Karpas-422 (cell line): ENCODE measurements around the gene HYCC1. TPM values are rescaled to one million over a fixed set of nuclear protein-coding genes. Genes with fewer than 3 reads are reported as not detected.
"Not testable (repeated sequence)": the region's sequence is repeated elsewhere in the genome, so short reads cannot be mapped to it uniquely, and the experiment has no call there.

Experiments
- DNase-seq: peaks from one replicate; pipeline ENCODE4 v3.0.0-alpha.2; 2015
- H2AFZ ChIP-seq: fragments of 200-600 bp; sonication (generic); 2 replicates; pipeline ENCODE4 v1.6.1; 2014; ENCODE audit warnings: antibody characterized with exemption, low read length, mixed read lengths
- H3K27ac ChIP-seq: fragments of 200-600 bp; sonication (generic); 2 replicates; pipeline ENCODE4 v1.5.1; 2014; ENCODE audit warnings: mild to moderate bottlenecking, low read length, moderate library complexity
- H3K27me3 ChIP-seq: fragments of 200-600 bp; sonication (generic); 2 replicates; pipeline ENCODE4 v1.6.1; 2014; ENCODE audit warnings: low read length, mixed read lengths
- H3K36me3 ChIP-seq: fragments of 200-600 bp; sonication (generic); 2 replicates; pipeline ENCODE4 v1.6.1; 2014; ENCODE audit warnings: low read length, mixed read lengths; ENCODE audit not compliant: insufficient read depth
- H3K4me1 ChIP-seq: fragments of 200-600 bp; sonication (generic); 2 replicates; pipeline ENCODE4 v1.6.1; 2014; ENCODE audit warnings: mild to moderate bottlenecking, low read length, mixed read lengths
- H3K4me2 ChIP-seq: fragments of 200-600 bp; sonication (generic); 2 replicates; pipeline ENCODE4 v1.6.1; 2014; ENCODE audit warnings: low read length, low read depth, mild to moderate bottlenecking; ENCODE audit not compliant: poor library complexity, severe bottlenecking
- H3K4me3 ChIP-seq: fragments of 200-600 bp; sonication (generic); 2 replicates; pipeline ENCODE4 v1.5.1; 2014; ENCODE audit warnings: mild to moderate bottlenecking, antibody characterized with exemption, low read length, mixed read lengths
- H3K79me2 ChIP-seq: fragments of 200-600 bp; sonication (generic); 2 replicates; pipeline ENCODE4 v1.6.1; 2014; ENCODE audit warnings: mild to moderate bottlenecking, low read length, mixed read lengths
- H3K9ac ChIP-seq: fragments of 200-600 bp; sonication (generic); 2 replicates; pipeline ENCODE4 v1.6.0; 2014; ENCODE audit warnings: low read length
- H3K9me2 ChIP-seq: fragments of 200-600 bp; sonication (generic), shearing (Covaris generic); replicated peaks from 2 replicates; pipeline ENCODE4 v1.6.0; 2014; ENCODE audit warnings: mild to moderate bottlenecking, low read length, moderate library complexity; ENCODE audit not compliant: insufficient read depth
- H3K9me3 ChIP-seq: fragments of 300-700, 200-600 bp; sonication (generic); 2 replicates; pipeline ENCODE4 v1.6.1; 2014; ENCODE audit warnings: low read length, mixed read lengths
- H4K20me1 ChIP-seq: fragments of 200-600 bp; sonication (generic); 2 replicates; pipeline ENCODE4 v1.6.1; 2014; ENCODE audit warnings: mild to moderate bottlenecking, antibody characterized with exemption, low read length, low read depth; ENCODE audit not compliant: insufficient read depth
- total RNA-seq: library from RNA; depleted of rRNA; stranded (reverse); fragments of >200 nt; shearing (Covaris generic); gene quantifications from 2 replicates; pipeline ENCODE4 v1.2.3, GENCODE V29; 2014; ENCODE audit warnings: low replicate concordance

The HYCC1 gene
- total RNA-seq, 1 experiment from 2014 or later, result 3.4 TPM

GRCh38 chr7:23044581-23044980, 30.7 kb upstream of the HYCC1 start:
- Histone ChIP-seq H3K4me2 (no peak overlapping the region), H2AFZ (no peak overlapping the region), H3K4me1 (no peaks in the 10 kb centered on the region), H3K4me3 (no peak overlapping the region), H3K27ac (no peak overlapping the region), H3K27me3 (no peaks in the 10 kb centered on the region), H4K20me1 (no peaks in the 10 kb centered on the region), H3K9me2 (no peaks in the 10 kb centered on the region), H3K9ac (no peak overlapping the region), H3K36me3 (no peaks in the 10 kb centered on the region), H3K79me2 (no peaks in the 10 kb centered on the region), H3K9me3 (no peaks in the 10 kb centered on the region)
- no peak for DNase-seq

GRCh38 chr7:23043441-23043840, 29.5 kb upstream of the HYCC1 start:
- Histone ChIP-seq H2AFZ (no peak overlapping the region), H4K20me1 (no peaks in the 10 kb centered on the region), H3K4me2 (no peak overlapping the region), H3K4me1 (no peaks in the 10 kb centered on the region), H3K79me2 (no peaks in the 10 kb centered on the region), H3K27me3 (no peaks in the 10 kb centered on the region), H3K9me3 (no peaks in the 10 kb centered on the region), H3K27ac (no peak overlapping the region), H3K9me2 (no peaks in the 10 kb centered on the region), H3K36me3 (no peaks in the 10 kb centered on the region), H3K4me3 (no peak overlapping the region), H3K9ac (no peak overlapping the region)
- no peak for DNase-seq

- not testable (repeated sequence) for DNase-seq, H3K27me3 ChIP-seq, H3K27ac ChIP-seq, H3K36me3 ChIP-seq, H3K4me1 ChIP-seq, H3K9me2 ChIP-seq, H2AFZ ChIP-seq, H3K9me3 ChIP-seq, H3K79me2 ChIP-seq, H3K4me3 ChIP-seq, H3K4me2 ChIP-seq, H4K20me1 ChIP-seq, H3K9ac ChIP-seq
Measured at GRCh38 chr7:23039674-23040073, 25.7 kb upstream of the HYCC1 start.

DNA sequence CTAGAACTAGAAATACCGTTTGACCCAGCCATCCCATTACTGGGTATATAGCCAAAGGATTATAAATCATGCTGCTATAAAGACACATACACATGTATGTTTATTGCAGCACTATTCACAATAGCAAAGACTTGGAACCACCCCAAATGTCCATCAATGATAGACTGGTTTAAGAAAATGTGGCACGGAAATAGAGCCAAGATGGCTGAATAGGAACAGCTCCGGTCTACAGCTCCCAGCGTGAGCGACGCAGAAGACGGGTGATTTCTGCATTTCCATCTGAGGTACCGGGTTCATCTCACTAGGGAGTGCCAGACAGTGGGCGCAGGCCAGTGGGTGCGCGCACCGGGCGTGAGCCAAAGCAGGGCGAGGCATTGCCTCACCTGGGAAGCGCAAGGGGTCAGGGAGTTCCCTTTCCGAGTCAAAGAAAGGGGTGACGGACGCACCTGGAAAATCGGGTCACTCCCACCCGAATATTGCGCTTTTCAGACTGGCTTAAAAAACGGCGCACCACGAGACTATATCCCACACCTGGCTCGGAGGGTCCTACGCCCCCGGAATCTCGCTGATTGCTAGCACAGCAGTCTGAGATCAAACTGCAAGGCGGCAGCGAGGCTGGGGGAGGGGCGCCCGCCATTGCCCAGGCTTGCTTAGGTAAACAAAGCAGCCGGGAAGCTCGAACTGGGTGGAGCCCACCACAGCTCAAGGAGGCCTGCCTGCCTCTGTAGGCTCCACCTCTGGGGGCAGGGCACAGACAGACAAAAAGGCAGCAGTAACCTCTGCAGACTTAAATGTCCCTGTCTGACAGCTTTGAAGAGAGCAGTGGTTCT, 21.8 kb upstream of the HYCC1 start:
- not testable (repeated sequence) for H2AFZ ChIP-seq, H3K27me3 ChIP-seq, H3K9me3 ChIP-seq, H3K4me3 ChIP-seq, H3K9me2 ChIP-seq, DNase-seq, H3K4me2 ChIP-seq, H3K36me3 ChIP-seq, H3K9ac ChIP-seq, H3K79me2 ChIP-seq, H4K20me1 ChIP-seq, H3K27ac ChIP-seq, H3K4me1 ChIP-seq

GRCh38 chr7:23027261-23027660, 13.3 kb upstream of the HYCC1 start:
- no peak overlapping the region for H3K9ac ChIP-seq
- H4K20me1 ChIP-seq, result no peaks in the 10 kb centered on the region
- DNase-seq, result no peak
- H2AFZ ChIP-seq, result no peak overlapping the region
- H3K36me3 ChIP-seq, result no peaks in the 10 kb centered on the region
- no peaks in the 10 kb centered on the region for H3K9me3 ChIP-seq
- no peaks in the 10 kb centered on the region for H3K79me2 ChIP-seq
- H3K27me3 ChIP-seq, result 0 out of 2 replicates have a peak, but pooled peaks cover 2% of the 10 kb centered on the region
- no peak overlapping the region for H3K27ac ChIP-seq
- no peak overlapping the region for H3K4me3 ChIP-seq
- no peaks in the 10 kb centered on the region for H3K9me2 ChIP-seq
- no peak overlapping the region for H3K4me2 ChIP-seq
- peaks cover 4% of the 10 kb centered on the region for H3K4me1 ChIP-seq

DNA sequence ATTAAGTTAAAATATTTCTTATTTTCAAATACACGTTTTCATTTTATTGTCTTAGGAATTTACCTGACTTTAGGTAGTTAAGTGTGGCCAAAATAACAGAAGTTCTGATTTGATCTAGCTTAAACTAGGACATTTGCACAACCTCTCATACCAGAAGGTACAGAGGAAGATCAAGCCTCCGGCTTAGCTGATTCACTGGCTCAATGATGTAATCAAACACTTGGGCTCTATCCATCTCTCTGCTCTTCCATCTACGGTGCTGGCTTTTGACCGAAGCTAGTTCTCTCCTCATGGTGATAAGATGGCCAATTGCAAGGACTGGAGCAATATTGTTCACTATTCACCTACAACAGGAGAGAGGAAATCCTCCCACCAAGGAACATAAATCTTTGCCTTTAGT, 12.2 kb upstream of the HYCC1 start:
- 0 out of 2 replicates have a peak, but pooled peaks cover 2% of the 10 kb centered on the region for H3K27me3 ChIP-seq
- no peaks in the 10 kb centered on the region for H3K79me2 ChIP-seq
- H3K36me3 ChIP-seq, result no peaks in the 10 kb centered on the region
- H3K9me3 ChIP-seq, result no peaks in the 10 kb centered on the region
- no peak overlapping the region for H3K4me3 ChIP-seq
- H3K27ac ChIP-seq, result no peak overlapping the region
- no peak overlapping the region for H2AFZ ChIP-seq
- no peak for DNase-seq
- H3K9ac ChIP-seq, result no peak overlapping the region
- H3K4me1 ChIP-seq, result peaks cover 9% of the 10 kb centered on the region
- H3K9me2 ChIP-seq, result no peaks in the 10 kb centered on the region
- no peaks in the 10 kb centered on the region for H4K20me1 ChIP-seq
- H3K4me2 ChIP-seq, result no peak overlapping the region

DNA sequence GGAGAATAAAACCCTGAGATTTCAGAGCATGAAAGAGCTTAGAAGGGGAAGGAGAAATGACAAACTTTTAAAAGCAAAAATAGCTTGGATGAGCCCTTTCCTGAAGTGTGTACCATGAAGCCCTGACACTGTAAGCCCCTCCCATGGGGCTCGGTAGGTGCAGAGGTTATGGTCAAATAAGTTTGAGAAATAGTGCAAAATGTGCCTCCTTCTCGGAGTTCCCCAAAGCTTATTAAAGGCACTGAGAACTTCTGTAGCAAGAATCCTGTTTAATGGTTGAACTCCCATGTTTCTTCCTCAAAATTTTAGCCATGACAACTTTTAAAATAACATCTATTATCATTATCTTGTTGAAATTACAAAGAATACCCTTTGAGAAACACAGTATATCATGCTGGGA, 10.5 kb upstream of the HYCC1 start:
- no peak overlapping the region for H3K4me3 ChIP-seq
- DNase-seq, result no peak
- H3K9ac ChIP-seq, result no peak overlapping the region
- H3K36me3 ChIP-seq, result no peaks in the 10 kb centered on the region
- 0 out of 2 replicates have a peak, but pooled peaks cover 2% of the 10 kb centered on the region for H3K27me3 ChIP-seq
- H3K27ac ChIP-seq, result no peak overlapping the region
- no peaks in the 10 kb centered on the region for H3K79me2 ChIP-seq
- H3K9me2 ChIP-seq, result no peaks in the 10 kb centered on the region
- H2AFZ ChIP-seq, result no peak overlapping the region
- no peaks in the 10 kb centered on the region for H3K9me3 ChIP-seq
- no peak overlapping the region for H3K4me2 ChIP-seq
- no peaks in the 10 kb centered on the region for H4K20me1 ChIP-seq
- peaks cover 9% of the 10 kb centered on the region for H3K4me1 ChIP-seq

DNA sequence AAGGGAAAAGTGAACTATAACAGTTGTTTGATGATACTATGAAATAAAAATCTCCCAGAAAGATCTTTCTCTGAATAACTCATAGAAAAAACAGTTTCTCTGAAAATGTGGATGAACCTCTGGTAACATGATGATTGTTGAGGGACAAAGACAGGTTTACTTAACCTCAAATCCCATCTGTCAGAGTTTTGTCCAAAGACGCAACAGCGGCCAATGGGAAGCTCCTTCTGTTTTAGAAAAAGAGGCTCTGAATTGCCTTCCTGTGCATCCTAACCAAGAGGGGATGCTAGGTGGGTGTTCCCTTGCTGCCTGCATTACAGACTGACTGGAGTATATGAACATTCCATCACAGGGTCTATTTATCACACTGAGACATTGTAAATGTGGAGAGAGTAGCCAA, 8.9 kb upstream of the HYCC1 start:
- no peak overlapping the region for H3K9ac ChIP-seq
- no peaks in the 10 kb centered on the region for H3K9me3 ChIP-seq
- H3K9me2 ChIP-seq, result no peaks in the 10 kb centered on the region
- 0 out of 2 replicates have a peak, but pooled peaks cover 2% of the 10 kb centered on the region for H3K27me3 ChIP-seq
- H3K4me2 ChIP-seq, result no peak overlapping the region
- no peak overlapping the region for H3K4me3 ChIP-seq
- H3K4me1 ChIP-seq, result peaks cover 9% of the 10 kb centered on the region
- no peak overlapping the region for H3K27ac ChIP-seq
- H3K79me2 ChIP-seq, result no peaks in the 10 kb centered on the region
- H4K20me1 ChIP-seq, result no peaks in the 10 kb centered on the region
- H2AFZ ChIP-seq, result no peak overlapping the region
- no peaks in the 10 kb centered on the region for H3K36me3 ChIP-seq
- no peak for DNase-seq
